PFSK-1 (cell line): ENCODE measurements around the gene EPN3.

ENCODE experiments used
- FOXP2 ChIP-seq: optimal IDR thresholded peaks from 2 replicates; pipeline ENCODE3; 2011; ENCODE audit warnings: borderline replicate concordance, control low read depth, inconsistent platforms; ENCODE audit not compliant: insufficient read depth; ENCODE audit errors: extremely low read length, extremely low read depth
- POLR2AphosphoS5 ChIP-seq: IDR thresholded peaks from 2 replicates; pipeline ENCODE4 v1.6.1; 2012; ENCODE audit warnings: low read depth, mild to moderate bottlenecking, control low read depth, low read length, moderate library complexity
- SIN3A ChIP-seq: IDR thresholded peaks from 2 replicates; pipeline ENCODE4 v1.6.1; 2012; ENCODE audit warnings: mild to moderate bottlenecking, low read length, moderate library complexity, borderline replicate concordance; ENCODE audit not compliant: insufficient read depth
- TAF1 ChIP-seq: IDR thresholded peaks from 2 replicates; pipeline ENCODE4 v1.6.1; 2012; ENCODE audit warnings: low read length, control low read depth, borderline replicate concordance; ENCODE audit not compliant: insufficient read depth
- TF ChIP-seq, protein P1 (sequence below), 2 experiments: IDR thresholded peaks; 2 replicates each; pipeline versions ENCODE4 v1.6.1 to v1.8.0; 2011 to 2012; ENCODE audit warnings: low read depth in 2 of 2, low read length in 2 of 2, control low read depth in 1 of 2, inconsistent platforms in 1 of 2, mild to moderate bottlenecking in 1 of 2, moderate library complexity in 1 of 2; ENCODE audit not compliant: insufficient read depth in 1 of 2

The EPN3 gene

GRCh38 chr17:50527949-50528474, 4.5 kb upstream of the EPN3 start:
- no peak for TF ChIP-seq FOXP2
- no peak for TF ChIP-seq SIN3A
- TF ChIP-seq, protein P1, sequence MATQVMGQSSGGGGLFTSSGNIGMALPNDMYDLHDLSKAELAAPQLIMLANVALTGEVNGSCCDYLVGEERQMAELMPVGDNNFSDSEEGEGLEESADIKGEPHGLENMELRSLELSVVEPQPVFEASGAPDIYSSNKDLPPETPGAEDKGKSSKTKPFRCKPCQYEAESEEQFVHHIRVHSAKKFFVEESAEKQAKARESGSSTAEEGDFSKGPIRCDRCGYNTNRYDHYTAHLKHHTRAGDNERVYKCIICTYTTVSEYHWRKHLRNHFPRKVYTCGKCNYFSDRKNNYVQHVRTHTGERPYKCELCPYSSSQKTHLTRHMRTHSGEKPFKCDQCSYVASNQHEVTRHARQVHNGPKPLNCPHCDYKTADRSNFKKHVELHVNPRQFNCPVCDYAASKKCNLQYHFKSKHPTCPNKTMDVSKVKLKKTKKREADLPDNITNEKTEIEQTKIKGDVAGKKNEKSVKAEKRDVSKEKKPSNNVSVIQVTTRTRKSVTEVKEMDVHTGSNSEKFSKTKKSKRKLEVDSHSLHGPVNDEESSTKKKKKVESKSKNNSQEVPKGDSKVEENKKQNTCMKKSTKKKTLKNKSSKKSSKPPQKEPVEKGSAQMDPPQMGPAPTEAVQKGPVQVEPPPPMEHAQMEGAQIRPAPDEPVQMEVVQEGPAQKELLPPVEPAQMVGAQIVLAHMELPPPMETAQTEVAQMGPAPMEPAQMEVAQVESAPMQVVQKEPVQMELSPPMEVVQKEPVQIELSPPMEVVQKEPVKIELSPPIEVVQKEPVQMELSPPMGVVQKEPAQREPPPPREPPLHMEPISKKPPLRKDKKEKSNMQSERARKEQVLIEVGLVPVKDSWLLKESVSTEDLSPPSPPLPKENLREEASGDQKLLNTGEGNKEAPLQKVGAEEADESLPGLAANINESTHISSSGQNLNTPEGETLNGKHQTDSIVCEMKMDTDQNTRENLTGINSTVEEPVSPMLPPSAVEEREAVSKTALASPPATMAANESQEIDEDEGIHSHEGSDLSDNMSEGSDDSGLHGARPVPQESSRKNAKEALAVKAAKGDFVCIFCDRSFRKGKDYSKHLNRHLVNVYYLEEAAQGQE (IDR thresholded peaks at IDR 0.05; ENCODE audit: insufficient read depth in 1 of 2, low read depth in 2 of 2, low read length in 2 of 2) = no peak
- no peak for TF ChIP-seq TAF1
- TF ChIP-seq POLR2AphosphoS5 = no peak

DNA sequence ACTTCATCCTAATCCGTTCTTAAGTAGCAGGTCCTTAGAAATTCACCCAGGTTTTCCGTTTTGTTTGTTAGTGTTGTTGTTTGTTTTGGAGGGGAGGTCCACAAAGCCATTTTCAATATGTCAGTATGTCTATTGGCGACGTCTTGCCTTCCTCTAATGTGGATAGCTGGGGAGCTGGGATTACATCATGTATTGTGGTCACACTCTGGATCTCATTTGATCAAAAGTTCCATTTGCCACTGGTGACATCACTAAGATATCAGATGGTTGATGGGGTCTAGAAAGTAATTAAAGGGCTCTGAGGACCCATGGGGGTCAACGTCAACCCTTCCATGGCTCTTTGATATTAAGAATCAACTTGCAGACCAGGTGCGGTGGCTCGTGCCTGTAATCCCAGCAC, 2.7 kb upstream of the EPN3 start:
- TF ChIP-seq TAF1 (no peak), POLR2AphosphoS5 (no peak), SIN3A (no peak), FOXP2 (no peak)
- TF ChIP-seq, protein P1 (IDR thresholded peaks at IDR 0.05; ENCODE audit: insufficient read depth in 1 of 2, low read depth in 2 of 2, low read length in 2 of 2) = no peak

- TF ChIP-seq, protein P1 (IDR thresholded peaks at IDR 0.05; ENCODE audit: insufficient read depth in 1 of 2, low read depth in 2 of 2, low read length in 2 of 2) = no peak
- TF ChIP-seq TAF1 = no peak
- TF ChIP-seq POLR2AphosphoS5 = no peak
Observed at GRCh38 chr17:50531428-50532025, 1.0 kb upstream of the EPN3 start.

DNA sequence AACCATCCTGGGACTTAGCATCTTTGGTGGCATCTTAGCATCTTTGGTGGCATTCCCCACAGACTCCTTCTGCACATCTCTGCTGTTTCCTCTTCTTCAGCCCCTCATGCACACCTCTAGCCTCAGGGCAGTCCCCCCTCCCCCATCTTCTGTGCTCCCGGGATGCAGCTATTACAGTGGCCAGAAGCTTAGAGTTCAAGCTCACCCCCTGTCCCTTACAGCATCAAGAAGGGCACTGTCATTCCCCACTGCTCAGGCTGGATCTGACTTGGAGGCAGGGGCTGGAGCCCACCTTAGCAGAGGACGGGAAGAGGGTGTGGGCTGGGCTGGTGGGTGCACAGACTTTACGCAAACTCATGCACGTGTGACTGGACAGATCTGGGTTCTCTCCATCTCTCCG, 650 bp downstream of the EPN3 start:
- TF ChIP-seq SIN3A = no peak
- no peak for TF ChIP-seq FOXP2
- no peak for TF ChIP-seq POLR2AphosphoS5
- TF ChIP-seq TAF1 = no peak
- TF ChIP-seq, protein P1 (IDR thresholded peaks at IDR 0.05; ENCODE audit: insufficient read depth in 1 of 2, low read depth in 2 of 2, low read length in 2 of 2) = no peak
